K562 (cell line): Measurements from ENCODE around the gene EDARADD. TPM values are rescaled to one million over a fixed set of nuclear protein-coding genes. Genes with fewer than 3 reads are reported as not detected.
A peak's percentile ranks its signal among the peaks of the same experiment; 100 is the strongest.

Source experiments
- ARID4B ChIP-seq: sonication (generic); formaldehyde crosslinking; IDR thresholded peaks from 2 replicates; pipeline ENCODE4 v1.8.0; 2022; ENCODE audit warnings: mild to moderate bottlenecking, missing genetic modification reagents
- CBX3 ChIP-seq, 2 experiments: IDR thresholded peaks; 1 replicate in 1 of 2; 2 replicates in 1 of 2; pipeline ENCODE4 v1.6.1; 2012; ENCODE audit warnings: inconsistent platforms in 2 of 2, low read length in 2 of 2, borderline replicate concordance in 1 of 2, control low read depth in 1 of 2
- DEAF1 ChIP-seq: fragments of 450-650 bp; formaldehyde crosslinking; IDR thresholded peaks from 2 replicates; pipeline ENCODE4 v1.4.0; 2020; ENCODE audit warnings: mild to moderate bottlenecking, moderate library complexity
- EGR1 ChIP-seq: fragments of 450-650 bp; conservative IDR thresholded peaks from 2 replicates; pipeline ENCODE4 v1.6.1; 2017; ENCODE audit warnings: mild to moderate bottlenecking
- KAT8 ChIP-seq: fragments of 450-650 bp; IDR thresholded peaks from 2 replicates; pipeline ENCODE4 v1.6.1; 2016; ENCODE audit warnings: low read depth, mild to moderate bottlenecking
- SRSF3 ChIP-seq: fragments of 200-400 bp; formaldehyde crosslinking; IDR thresholded peaks from 2 replicates; pipeline ENCODE4 v1.6.1; 2016; ENCODE audit warnings: mild to moderate bottlenecking, low read length, moderate library complexity; ENCODE audit not compliant: insufficient read depth
- TRIM24 ChIP-seq, 2 experiments: fragments of 450-650 bp; IDR thresholded peaks; 2 replicates each; pipeline ENCODE4 v1.6.1; 2016
- WHSC1 ChIP-seq: IDR thresholded peaks from one replicate; pipeline ENCODE4 v1.6.1; 2012; ENCODE audit warnings: low read length, control low read depth, inconsistent platforms
- ZBTB26 ChIP-seq: fragments of 450-650 bp; formaldehyde crosslinking; IDR thresholded peaks from 2 replicates; pipeline ENCODE4 v1.4.0; 2022; ENCODE audit warnings: missing genetic modification characterization
- ZBTB33 ChIP-seq: sonication (generic); formaldehyde crosslinking; IDR thresholded peaks from 2 replicates; pipeline ENCODE4 v1.8.1; 2023; ENCODE audit warnings: mild to moderate bottlenecking, missing genetic modification reagents
- ZNF316 ChIP-seq: fragments of 450-650 bp; IDR thresholded peaks from 2 replicates; pipeline ENCODE4 v1.6.1; 2016
- polyA plus RNA-seq, 8 experiments: library from polyadenylated mRNA; depleted of rRNA in 4 of 8; stranded (reverse) in 5 of 8; unstranded in 3 of 8; fragments of >200 nt; fragmentation: Nextera tagmentation in 2 of 8; fragmentation: Illumina TruSeq in 1 of 8; extraction: Ambion mirVana in 2 of 8; extraction: Trizol in 1 of 8; gene quantifications; 2 replicates each; pipeline versions ENCODE4 v1.2.1 to v1.2.3, GENCODE V29; 2011 to 2014; ENCODE audit warnings: inconsistent platforms in 1 of 8, missing spikeins in 1 of 8
- total RNA-seq, 7 experiments: library from RNA; depleted of rRNA in 6 of 7; stranded (reverse); fragments of >200 nt in 6 of 7; fragmentation: Illumina TruSeq in 2 of 7; extraction: Trizol in 2 of 7; gene quantifications; 2 replicates each; pipeline versions ENCODE4 v1.2.1 to v1.2.3, GENCODE V29; 2011 to 2021; ENCODE audit warnings: low replicate concordance in 1 of 7

EDARADD gene
- total and polyA plus RNA-seq, 9 of the 15 experiments (the other 6 are each of a cell fraction or from before 2014, with no cell fraction given) = 0.46 to 32.4 (median 20.6) TPM

GRCh38 chr1:236348071-236348470, 46.0 kb upstream of the EDARADD start (continued):
- TF ChIP-seq CBX3 (IDR thresholded peaks at IDR 0.05; ENCODE audit: borderline replicate concordance in 1 of 2, low read length in 2 of 2) = peak in 1 of 2 experiments; percentile 47; a peak in 1 of 3 replicates
- peak; percentile 81 for TF ChIP-seq ZNF316
- TF ChIP-seq ZBTB26 (CRISPR knock-in tag) = no peak
- TF ChIP-seq KAT8 = no peak
- TF ChIP-seq ZBTB33 (CRISPR knock-in tag) = 0 out of 2 replicates have a peak, but pooled peaks have one; percentile 45
- no peak for TF ChIP-seq ARID4B (CRISPR knock-in tag)
- no peak for TF ChIP-seq DEAF1 (CRISPR knock-in tag)
- TF ChIP-seq EGR1 = no peak
- no peak for TF ChIP-seq SRSF3
- TF ChIP-seq WHSC1 = no peak
- TF ChIP-seq TRIM24 (IDR thresholded peaks at IDR 0.05) = peak; percentile 12 to 65; a peak in 2 of 4 replicates
